ENCODE data around the gene LYRM9. TPM values are rescaled to one million over a fixed set of nuclear protein-coding genes. Genes with fewer than 3 reads are reported as not detected.
A peak's percentile ranks its signal among the peaks of the same experiment; 100 is the strongest.
"Not testable (repeated sequence)": the region's sequence is repeated elsewhere in the genome, so short reads cannot be mapped to it uniquely, and the experiment has no call there.

LYRM9 gene
- total and polyA plus RNA-seq, 10 of the 15 experiments (the other 5 are each of a cell fraction or from before 2014, with no cell fraction given), result 1.8 to 8.3 (median 4.6) TPM

DNA sequence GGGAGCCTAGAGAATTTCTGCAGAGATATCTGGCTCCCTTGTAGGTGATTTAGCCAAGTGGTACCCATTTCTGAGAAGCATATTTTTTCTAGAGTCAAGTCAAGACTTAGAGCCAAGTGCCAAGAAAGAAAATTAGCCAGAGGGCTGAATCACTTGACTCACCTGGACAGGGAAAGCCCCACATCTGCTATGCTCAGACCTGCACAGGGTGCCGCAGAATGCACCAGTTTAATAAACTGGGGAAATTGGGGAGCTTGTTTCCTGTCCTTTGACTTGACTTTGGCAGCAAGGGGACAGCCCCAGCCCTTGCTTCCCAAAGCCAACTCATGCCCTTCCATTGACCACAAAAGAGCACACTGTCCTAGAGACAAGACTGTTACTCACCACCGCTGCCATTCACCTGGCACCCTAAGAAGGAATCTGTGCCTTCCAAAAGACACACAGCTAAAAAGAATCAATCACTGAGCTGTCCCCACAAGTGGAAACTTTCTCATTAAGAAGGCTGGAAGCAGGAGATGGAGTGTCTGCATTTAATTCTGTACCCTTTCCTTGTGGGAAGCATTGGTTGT lies 63.9 kb downstream of the LYRM9 start:
- peak; percentile 77 for FAIRE-seq
- H3K9ac ChIP-seq (ENCODE audit: control insufficient read depth, insufficient read depth, low read length); in situ Hi-C loops (cut with MboI); H3K36me3 ChIP-seq (ENCODE audit: control insufficient read depth in 2 of 2, insufficient read depth in 2 of 2, low read length in 1 of 2); H3K4me1 ChIP-seq (ENCODE audit: control insufficient read depth, insufficient read depth, low read length); POLR2A ChIA-PET; ATAC-seq; H4K20me1 ChIP-seq (ENCODE audit: control insufficient read depth, insufficient read depth); H2AFZ ChIP-seq (ENCODE audit: control insufficient read depth, low read depth, low read length); intact Hi-C loops (cut with micrococcal nuclease; ENCODE audit: unreplicated experiment); H3K27me3 ChIP-seq (replicated peaks in 1 of 2; ENCODE audit: control insufficient read depth in 2 of 2, insufficient read depth in 2 of 2, low read length in 1 of 2); BruUV-seq (replicated peaks); DNase-seq (ENCODE audit: low read depth, low spot score); H3K79me2 ChIP-seq (ENCODE audit: control insufficient read depth, insufficient read depth, low read length); H3K4me3 ChIP-seq; H3K9me3 ChIP-seq (replicated peaks; ENCODE audit: control insufficient read depth, insufficient read depth, low read length); H3K4me2 ChIP-seq (ENCODE audit: control insufficient read depth, insufficient read depth); H3K27ac ChIP-seq (ENCODE audit: control insufficient read depth, insufficient read depth): not testable (repeated sequence)
- WGBS (ENCODE audit: insufficient coverage, insufficient replicate concordance, low lambda C conversion rate, missing lambda C conversion rate), result no CpG with 5 or more reads among the region's 2 CpGs
- RAD21 ChIA-PET (ENCODE audit: unreplicated experiment), result interaction anchor here (1.5 kb wide), 1 partner anchor 24 kb away, joined by 7 read pairs; no protein-coding TSS in a partner anchor
- CTCF ChIA-PET, result interaction anchor here (1.8 kb wide), 1 partner anchor 24 kb away, joined by 7 read pairs; no protein-coding TSS in a partner anchor
- SMC1A ChIA-PET (ENCODE audit: uncharacterized antibody, unreplicated experiment), result interaction anchor here (1.1 to 1.4 kb wide), 2 partner anchors 12 to 29 kb away, joined by 3 read pairs; no protein-coding TSS in a partner anchor

Other genes starting within 250 kb of the LYRM9 start
- gene NOS2, start 92.8 kb downstream of the LYRM9 start, total RNA-seq (2014; rRNA removed), result not detected in 2 replicates
- gene NOS2, start 92.8 kb downstream of the LYRM9 start, total RNA-seq (2014; rRNA removed; fragmentation: Illumina TruSeq; extraction: Trizol), result not detected in 2 replicates
- 0.05 and 0.08 TPM in 2 replicates for gene NOS2, start 92.8 kb downstream of the LYRM9 start, total RNA-seq (2021)
- gene NOS2, start 92.8 kb downstream of the LYRM9 start, polyA plus RNA-seq (2011; rRNA removed), result 0.01 and 0.03 TPM in 2 replicates
- 0.01 and 0.05 TPM in 2 replicates for gene NOS2, start 92.8 kb downstream of the LYRM9 start, polyA plus RNA-seq (2014; fragmentation: Illumina TruSeq; extraction: Trizol)
- not detected for gene NOS2, start 92.8 kb downstream of the LYRM9 start, polyA plus RNA-seq (2014; fragmentation: Nextera tagmentation; extraction: Ambion mirVana)
- 0.03 TPM in 1 of 2 replicates, not detected in the other for gene NOS2, start 92.8 kb downstream of the LYRM9 start, polyA plus RNA-seq (2014; rRNA removed)
- not detected for gene NOS2, start 92.8 kb downstream of the LYRM9 start, polyA plus RNA-seq (2016; fragmentation: Nextera tagmentation; extraction: Ambion mirVana)
- 17.8 and 19.3 TPM in 2 replicates for gene NLK, start 149.3 kb upstream of the LYRM9 start, total RNA-seq (2014; rRNA removed)
- gene NLK, start 149.3 kb upstream of the LYRM9 start, total RNA-seq (2014; rRNA removed; fragmentation: Illumina TruSeq; extraction: Trizol), result 16.1 and 17.5 TPM in 2 replicates
- gene NLK, start 149.3 kb upstream of the LYRM9 start, total RNA-seq (2021), result 15.9 and 16.0 TPM in 2 replicates
- 22.9 and 24.8 TPM in 2 replicates for gene NLK, start 149.3 kb upstream of the LYRM9 start, polyA plus RNA-seq (2011; rRNA removed)
- gene NLK, start 149.3 kb upstream of the LYRM9 start, polyA plus RNA-seq (2014; fragmentation: Illumina TruSeq; extraction: Trizol), result 15.5 and 24.8 TPM in 2 replicates
- 1 to 10 TPM; 5.0 to 6.0 TPM for gene NLK, start 149.3 kb upstream of the LYRM9 start, polyA plus RNA-seq (2014; fragmentation: Nextera tagmentation; extraction: Ambion mirVana)
- gene NLK, start 149.3 kb upstream of the LYRM9 start, polyA plus RNA-seq (2014; rRNA removed), result 14.5 and 15.7 TPM in 2 replicates
- 1 to 10 TPM; 5.7 to 7.0 TPM for gene NLK, start 149.3 kb upstream of the LYRM9 start, polyA plus RNA-seq (2016; fragmentation: Nextera tagmentation; extraction: Ambion mirVana)

Data from GM12878 (cell line).